Stimulated activated naive CD8-positive, alpha-beta T cell treated with anti-CD3 and anti-CD28 coated beads, Interleukin-15, amount 100 ng/mL, for 72 hours (primary cell): ENCODE data around the gene ZBTB4.

ENCODE experiments used
- ATAC-seq: fragments of 150-1000 bp; cut with Tn5 transposase; 2 replicates; pipeline ENCODE4 v1.10.0; 2021; ENCODE audit warnings: mild to moderate bottlenecking, moderate library complexity
- DNase-seq, 2 donors: peaks; one replicate each; pipeline ENCODE4 v3.0.0; 2021 to 2022
- H3K27ac Mint-ChIP-seq, 2 donors: one replicate each; pipeline ENCODE4 v1.8.0; 2022; ENCODE audit warnings: mild to moderate bottlenecking in 2 of 2, mixed read lengths in 2 of 2, moderate library complexity in 2 of 2
- H3K27me3 Mint-ChIP-seq: one replicate; pipeline ENCODE4 v1.8.0; 2022; ENCODE audit warnings: mixed read lengths
- H3K4me1 Mint-ChIP-seq: one replicate; pipeline ENCODE4 v1.8.0; 2022; ENCODE audit warnings: mild to moderate bottlenecking, mixed read lengths
- H3K4me3 Mint-ChIP-seq, 2 donors: one replicate each; pipeline ENCODE4 v1.8.0; 2022; ENCODE audit warnings: mild to moderate bottlenecking in 2 of 2, mixed read lengths in 2 of 2, moderate library complexity in 1 of 2
- H3K9me3 Mint-ChIP-seq, 2 donors: one replicate each; pipeline ENCODE4 v1.8.0; 2022; ENCODE audit warnings: mixed read lengths in 2 of 2

Gene ZBTB4

GRCh38 chr17:7466639-7467341 is 12.6 kb downstream of the ZBTB4 start:
- H3K4me3 Mint-ChIP-seq: no peak overlapping the region
- H3K27me3 Mint-ChIP-seq: no peaks in the 10 kb centered on the region
- H3K27ac Mint-ChIP-seq: peak overlapping the region in 1 of 2 donors; percentile 78
- peaks cover 35% of the 10 kb centered on the region for H3K4me1 Mint-ChIP-seq
- no peaks in the 10 kb centered on the region for H3K9me3 Mint-ChIP-seq
- DNase-seq (no peak), ATAC-seq (no peak)

- ATAC-seq: no peak
- H3K27ac Mint-ChIP-seq: peak overlapping the region in 1 of 2 donors; percentile 78
- no peaks in the 10 kb centered on the region for H3K27me3 Mint-ChIP-seq
- H3K4me1 Mint-ChIP-seq: peaks cover 30% of the 10 kb centered on the region
- DNase-seq: no peak
- H3K4me3 Mint-ChIP-seq: no peak overlapping the region
- H3K9me3 Mint-ChIP-seq: no peaks in the 10 kb centered on the region
These were observed 13.2 kb downstream of the ZBTB4 start for GRCh38 chr17:7466318-7466638.

- Mint-ChIP-seq H3K4me1 (peaks cover 30% of the 10 kb centered on the region), H3K4me3 (no peak overlapping the region), H3K27me3 (no peaks in the 10 kb centered on the region), H3K9me3 (no peaks in the 10 kb centered on the region), H3K27ac (peak overlapping the region in 1 of 2 donors; percentile 78)
- peak; percentile 39 for ATAC-seq
- DNase-seq: no peak
These were observed 13.7 kb downstream of the ZBTB4 start for GRCh38 chr17:7465597-7466275.

- H3K4me1 Mint-ChIP-seq: peaks cover 43% of the 10 kb centered on the region
- no peak for DNase-seq
- H3K4me3 Mint-ChIP-seq: no peak overlapping the region
- H3K27me3 Mint-ChIP-seq: no peaks in the 10 kb centered on the region
- ATAC-seq: no peak
- H3K9me3 Mint-ChIP-seq: no peaks in the 10 kb centered on the region
- no peak overlapping the region for H3K27ac Mint-ChIP-seq
These were observed 15.3 kb downstream of the ZBTB4 start for GRCh38 chr17:7464081-7464480.

GRCh38 chr17:7463372-7463846 is 16.0 kb downstream of the ZBTB4 start:
- ATAC-seq: peak; percentile 8
- no peak for DNase-seq
- Mint-ChIP-seq H3K4me1 (peaks cover 37% of the 10 kb centered on the region), H3K27ac (no peak overlapping the region), H3K9me3 (no peaks in the 10 kb centered on the region), H3K4me3 (no peak overlapping the region), H3K27me3 (no peaks in the 10 kb centered on the region)

GRCh38 chr17:7462474-7463371 is 16.7 kb downstream of the ZBTB4 start:
- peak; percentile 21 for ATAC-seq
- no peak for DNase-seq
- Mint-ChIP-seq H3K27me3 (no peaks in the 10 kb centered on the region), H3K27ac (peak overlapping the region in 1 of 2 donors; percentile 58), H3K4me1 (peaks cover 30% of the 10 kb centered on the region), H3K9me3 (no peaks in the 10 kb centered on the region), H3K4me3 (no peak overlapping the region)

- H3K4me1 Mint-ChIP-seq: peaks cover 23% of the 10 kb centered on the region
- no peak for DNase-seq
- H3K9me3 Mint-ChIP-seq: no peaks in the 10 kb centered on the region
- H3K4me3 Mint-ChIP-seq: no peak overlapping the region
- ATAC-seq: no peak
- no peaks in the 10 kb centered on the region for H3K27me3 Mint-ChIP-seq
- peak overlapping the region in 1 of 2 donors; percentile 37 for H3K27ac Mint-ChIP-seq
These were observed 18.4 kb downstream of the ZBTB4 start for GRCh38 chr17:7460850-7461660.

GRCh38 chr17:7459961-7460545 is 19.4 kb downstream of the ZBTB4 start:
- ATAC-seq (no peak), DNase-seq (no peak)
- Mint-ChIP-seq H3K9me3 (no peaks in the 10 kb centered on the region), H3K4me3 (no peak overlapping the region), H3K27me3 (no peaks in the 10 kb centered on the region), H3K27ac (peak overlapping the region in 1 of 2 donors; percentile 31), H3K4me1 (peaks cover 26% of the 10 kb centered on the region)

GRCh38 chr17:7448461-7448860 is 31.0 kb downstream of the ZBTB4 start:
- H3K9me3 Mint-ChIP-seq: no peaks in the 10 kb centered on the region
- ATAC-seq (no peak), DNase-seq (no peak)
- H3K27ac Mint-ChIP-seq: no peak overlapping the region
- no peak overlapping the region for H3K4me3 Mint-ChIP-seq
- peaks cover 41% of the 10 kb centered on the region for H3K27me3 Mint-ChIP-seq
- peaks cover 32% of the 10 kb centered on the region for H3K4me1 Mint-ChIP-seq

- Mint-ChIP-seq H3K9me3 (no peaks in the 10 kb centered on the region), H3K27me3 (peaks cover 66% of the 10 kb centered on the region), H3K4me1 (peaks cover 39% of the 10 kb centered on the region), H3K27ac (peak overlapping the region; percentile 10 to 72), H3K4me3 (peak overlapping the region; percentile 83 to 91)
- DNase-seq (peak; percentile 31 to 45), ATAC-seq (peak; percentile 85)
These were observed 33.8 kb downstream of the ZBTB4 start for GRCh38 chr17:7445619-7445968.

GRCh38 chr17:7444682-7445618 is 34.5 kb downstream of the ZBTB4 start, which contains the start of gene CHRNB1:
Gene CHRNB1, plus strand, starts transcription at chr17:7445061. Its CDS starts 67 bp downstream, at chr17:7445128.
- Mint-ChIP-seq H3K9me3 (no peaks in the 10 kb centered on the region), H3K4me1 (peaks cover 46% of the 10 kb centered on the region), H3K27me3 (peaks cover 72% of the 10 kb centered on the region), H3K4me3 (peak within 1 kb of the TSS; percentile 83 to 91), H3K27ac (peak within 1 kb of the TSS; percentile 10 to 74)
- DNase-seq: peak in 1 of 2 donors; percentile 28
- peak; percentile 36 for ATAC-seq

- Mint-ChIP-seq H3K4me1 (peaks cover 54% of the 10 kb centered on the region), H3K9me3 (no peaks in the 10 kb centered on the region), H3K4me3 (no peak overlapping the region), H3K27me3 (peaks cover 80% of the 10 kb centered on the region), H3K27ac (no peak overlapping the region)
- DNase-seq (no peak), ATAC-seq (no peak)
These were observed 35.6 kb downstream of the ZBTB4 start for GRCh38 chr17:7443499-7444485.

- Mint-ChIP-seq H3K27me3 (peaks cover 81% of the 10 kb centered on the region), H3K27ac (peak overlapping the region in 1 of 2 donors; percentile 55), H3K4me3 (no peak overlapping the region), H3K4me1 (peaks cover 65% of the 10 kb centered on the region), H3K9me3 (no peaks in the 10 kb centered on the region)
- no peak for DNase-seq
- ATAC-seq: no peak
These were observed 37.3 kb downstream of the ZBTB4 start for GRCh38 chr17:7442142-7442541.
